ENCODE data around the gene MCM10. TPM values are rescaled to one million over a fixed set of nuclear protein-coding genes. Genes with fewer than 3 reads are reported as not detected.

MCM10 gene
- total RNA-seq, 1 experiment from 2014 or later: 24.5 TPM

DNA sequence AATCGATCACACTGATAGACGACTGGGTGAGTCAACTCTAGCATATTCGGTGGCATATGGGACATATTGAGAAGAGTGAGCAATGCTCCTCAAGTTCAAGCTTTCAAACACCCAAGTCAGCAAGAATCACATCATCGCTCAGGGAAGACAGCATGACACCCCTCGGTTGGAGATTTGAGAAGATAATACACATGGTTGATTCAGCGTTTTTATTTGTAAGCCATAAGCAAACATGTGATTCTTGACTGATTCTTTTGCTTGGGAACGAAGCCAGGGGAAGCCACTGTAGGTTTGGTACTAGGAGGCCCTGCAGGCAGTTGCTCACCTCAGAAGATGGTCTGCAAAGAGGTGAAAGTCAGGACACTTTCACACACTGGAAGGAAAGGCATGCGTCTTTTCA, 60.2 kb downstream of the MCM10 start:
- POLR2A ChIA-PET (ENCODE audit: unreplicated experiment): no interaction called here
- no TSS peak for BruUV-seq (replicated peaks)
- Histone ChIP-seq H3K79me2 (ENCODE audit: low read depth) (no peaks in the 10 kb centered on the region), H3F3A (ENCODE audit: insufficient read depth, low read depth) (no peaks in the 10 kb centered on the region; the same call in 1 of the 2 replicates), H4K20me1 (ENCODE audit: insufficient read depth) (no peaks in the 10 kb centered on the region), H3K4me3 (no peak overlapping the region), H3K27ac (no peak overlapping the region), H2AFZ (no peak overlapping the region), H3K4me2 (no peak overlapping the region), H3K27me3 (ENCODE audit: insufficient read depth, low read depth) (no peaks in the 10 kb centered on the region), H3K9me3 (ENCODE audit: insufficient read depth, low read depth) (no peaks in the 10 kb centered on the region), H3K4me1 (replicated peaks; ENCODE audit: insufficient read depth) (no peaks in the 10 kb centered on the region), H3K9me2 (ENCODE audit: insufficient read depth) (no peaks in the 10 kb centered on the region), H3K36me3 (ENCODE audit: low read depth) (no peaks in the 10 kb centered on the region)
- CTCF ChIA-PET: no interaction called here
- no peak for TF ChIP-seq EZH2 (IDR thresholded peaks at IDR 0.05; ENCODE audit: low read depth)
- TF ChIP-seq, protein P1, sequence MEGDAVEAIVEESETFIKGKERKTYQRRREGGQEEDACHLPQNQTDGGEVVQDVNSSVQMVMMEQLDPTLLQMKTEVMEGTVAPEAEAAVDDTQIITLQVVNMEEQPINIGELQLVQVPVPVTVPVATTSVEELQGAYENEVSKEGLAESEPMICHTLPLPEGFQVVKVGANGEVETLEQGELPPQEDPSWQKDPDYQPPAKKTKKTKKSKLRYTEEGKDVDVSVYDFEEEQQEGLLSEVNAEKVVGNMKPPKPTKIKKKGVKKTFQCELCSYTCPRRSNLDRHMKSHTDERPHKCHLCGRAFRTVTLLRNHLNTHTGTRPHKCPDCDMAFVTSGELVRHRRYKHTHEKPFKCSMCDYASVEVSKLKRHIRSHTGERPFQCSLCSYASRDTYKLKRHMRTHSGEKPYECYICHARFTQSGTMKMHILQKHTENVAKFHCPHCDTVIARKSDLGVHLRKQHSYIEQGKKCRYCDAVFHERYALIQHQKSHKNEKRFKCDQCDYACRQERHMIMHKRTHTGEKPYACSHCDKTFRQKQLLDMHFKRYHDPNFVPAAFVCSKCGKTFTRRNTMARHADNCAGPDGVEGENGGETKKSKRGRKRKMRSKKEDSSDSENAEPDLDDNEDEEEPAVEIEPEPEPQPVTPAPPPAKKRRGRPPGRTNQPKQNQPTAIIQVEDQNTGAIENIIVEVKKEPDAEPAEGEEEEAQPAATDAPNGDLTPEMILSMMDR (conservative IDR thresholded peaks at IDR 0.05): no peak
- no peak for DNase-seq
- intact Hi-C loops (cut with micrococcal nuclease; ENCODE audit: unreplicated experiment): no loop called here

DNA sequence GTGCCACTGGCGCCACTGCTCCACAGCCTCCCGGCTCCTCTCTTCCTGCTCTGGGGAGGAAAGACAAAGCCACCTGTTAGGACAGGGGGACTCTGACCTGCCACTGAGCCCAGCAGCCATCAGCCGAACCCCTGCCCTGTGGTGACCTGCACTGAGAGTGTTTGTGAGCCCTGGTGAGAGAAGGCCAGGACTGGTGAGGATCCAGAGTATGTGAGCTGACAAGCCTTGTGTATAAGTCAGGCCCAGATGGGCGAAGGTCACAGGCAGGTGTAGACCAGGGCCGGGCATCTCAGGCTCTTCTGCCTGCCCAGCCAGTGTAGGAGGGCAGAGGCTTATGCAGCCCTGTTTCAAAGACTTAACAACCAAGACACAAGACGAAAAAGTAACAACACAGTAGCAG, 60.8 kb downstream of the MCM10 start:
- no TSS peak for BruUV-seq (replicated peaks)
- H2AFZ ChIP-seq: no peak overlapping the region
- no peak overlapping the region for H3K4me2 ChIP-seq
- H3K4me3 ChIP-seq: no peak overlapping the region
- H4K20me1 ChIP-seq (ENCODE audit: insufficient read depth): no peaks in the 10 kb centered on the region
- no peaks in the 10 kb centered on the region for H3K79me2 ChIP-seq (ENCODE audit: low read depth)
- H3F3A ChIP-seq (ENCODE audit: insufficient read depth, low read depth): no peaks in the 10 kb centered on the region; the same call in 1 of the 2 replicates
- no peaks in the 10 kb centered on the region for H3K27me3 ChIP-seq (ENCODE audit: insufficient read depth, low read depth)
- no peaks in the 10 kb centered on the region for H3K4me1 ChIP-seq (replicated peaks; ENCODE audit: insufficient read depth)
- ChIA-PET CTCF (no interaction called here), POLR2A (ENCODE audit: unreplicated experiment) (no interaction called here)
- H3K36me3 ChIP-seq (ENCODE audit: low read depth): no peaks in the 10 kb centered on the region
- H3K27ac ChIP-seq: no peak overlapping the region
- no peak for DNase-seq
- intact Hi-C loops (cut with micrococcal nuclease; ENCODE audit: unreplicated experiment): no loop called here
- TF ChIP-seq, protein P1 (conservative IDR thresholded peaks at IDR 0.05): no peak
- TF ChIP-seq EZH2 (IDR thresholded peaks at IDR 0.05; ENCODE audit: low read depth): no peak
- no peaks in the 10 kb centered on the region for H3K9me3 ChIP-seq (ENCODE audit: insufficient read depth, low read depth)
- no peaks in the 10 kb centered on the region for H3K9me2 ChIP-seq (ENCODE audit: insufficient read depth)

DNA sequence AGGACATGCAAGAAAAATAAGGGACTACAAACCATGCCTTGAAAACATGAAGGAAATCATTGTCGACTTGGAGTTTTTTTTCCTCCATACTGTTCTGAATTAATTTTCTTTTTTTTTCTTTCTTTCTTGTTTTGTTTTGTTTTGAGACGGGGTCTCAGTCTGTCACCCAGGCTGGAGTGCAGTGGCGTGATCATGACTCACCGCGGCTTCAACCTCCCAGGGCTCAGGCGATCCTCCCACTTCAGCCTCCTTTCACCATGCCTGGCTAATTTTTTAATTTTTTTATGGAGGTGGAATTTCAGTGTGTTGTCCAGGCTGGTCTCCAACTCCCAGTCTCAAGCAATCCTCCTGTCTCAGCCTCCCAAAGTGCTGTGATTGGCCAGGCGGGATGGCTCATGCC, 61.2 kb downstream of the MCM10 start:
- Histone ChIP-seq H3K9me3 (ENCODE audit: insufficient read depth, low read depth) (no peaks in the 10 kb centered on the region), H3K36me3 (ENCODE audit: low read depth) (no peaks in the 10 kb centered on the region), H4K20me1 (ENCODE audit: insufficient read depth) (no peaks in the 10 kb centered on the region), H3K9me2 (ENCODE audit: insufficient read depth) (no peaks in the 10 kb centered on the region), H2AFZ (no peak overlapping the region), H3K79me2 (ENCODE audit: low read depth) (no peaks in the 10 kb centered on the region), H3K4me2 (no peak overlapping the region), H3K27ac (no peak overlapping the region), H3K4me1 (replicated peaks; ENCODE audit: insufficient read depth) (no peaks in the 10 kb centered on the region), H3K4me3 (no peak overlapping the region), H3F3A (ENCODE audit: insufficient read depth, low read depth) (no peaks in the 10 kb centered on the region; the same call in 1 of the 2 replicates), H3K27me3 (ENCODE audit: insufficient read depth, low read depth) (no peaks in the 10 kb centered on the region)
- CTCF ChIA-PET: no interaction called here
- POLR2A ChIA-PET (ENCODE audit: unreplicated experiment): no interaction called here
- intact Hi-C loops (cut with micrococcal nuclease; ENCODE audit: unreplicated experiment): no loop called here
- TF ChIP-seq EZH2 (IDR thresholded peaks at IDR 0.05; ENCODE audit: low read depth): no peak
- no TSS peak for BruUV-seq (replicated peaks)
- no peak for DNase-seq

GRCh38 chr10:13223241-13223640, 61.9 kb downstream of the MCM10 start:
- CTCF ChIA-PET: no interaction called here

More at GRCh38 chr10:13223241-13223640, 61.9 kb downstream of the MCM10 start:
- Histone ChIP-seq H2AFZ (no peak overlapping the region), H3K9me2 (ENCODE audit: insufficient read depth) (no peaks in the 10 kb centered on the region), H3K4me3 (no peak overlapping the region), H4K20me1 (ENCODE audit: insufficient read depth) (no peaks in the 10 kb centered on the region), H3K4me2 (no peak overlapping the region), H3K36me3 (ENCODE audit: low read depth) (no peaks in the 10 kb centered on the region), H3K27ac (no peak overlapping the region), H3K27me3 (ENCODE audit: insufficient read depth, low read depth) (no peaks in the 10 kb centered on the region), H3K79me2 (ENCODE audit: low read depth) (no peaks in the 10 kb centered on the region), H3F3A (ENCODE audit: insufficient read depth, low read depth) (no peaks in the 10 kb centered on the region; the same call in 1 of the 2 replicates), H3K4me1 (replicated peaks; ENCODE audit: insufficient read depth) (no peaks in the 10 kb centered on the region), H3K9me3 (ENCODE audit: insufficient read depth, low read depth) (no peaks in the 10 kb centered on the region)
- TF ChIP-seq, protein P1 (conservative IDR thresholded peaks at IDR 0.05): no peak
- TF ChIP-seq EZH2 (IDR thresholded peaks at IDR 0.05; ENCODE audit: low read depth): no peak
- no TSS peak for BruUV-seq (replicated peaks)
- POLR2A ChIA-PET (ENCODE audit: unreplicated experiment): no interaction called here
- DNase-seq: no peak
- intact Hi-C loops (cut with micrococcal nuclease; ENCODE audit: unreplicated experiment): no loop called here
